Activated gamma-delta T cell treated with Interleukin-2 at 50 U/mL for 16 hours (primary cell): ENCODE results near the gene SYNE2.
"Not testable (repeated sequence)": the region's sequence is repeated elsewhere in the genome, so short reads cannot be mapped to it uniquely, and the experiment has no call there.

Experiments used
- DNase-seq: peaks from one replicate; pipeline ENCODE4 v3.0.0-alpha.2; 2020

The SYNE2 gene

GRCh38 chr14:64026600-64026999 lies 173.8 kb downstream of the SYNE2 start:
- no peak for DNase-seq

GRCh38 chr14:64035143-64035542 lies 182.3 kb downstream of the SYNE2 start:
- no peak for DNase-seq

GRCh38 chr14:64037869-64038745 lies 185.3 kb downstream of the SYNE2 start:
- not testable (repeated sequence) for DNase-seq

- DNase-seq = no peak
These were observed 186.2 kb downstream of the SYNE2 start for GRCh38 chr14:64038841-64039542.

- DNase-seq = no peak
These were observed 187.2 kb downstream of the SYNE2 start for GRCh38 chr14:64040044-64040443.

GRCh38 chr14:64043296-64043695 lies 190.5 kb downstream of the SYNE2 start:
- DNase-seq = not testable (repeated sequence)

- no peak for DNase-seq
These were observed 192.3 kb downstream of the SYNE2 start for GRCh38 chr14:64045091-64045490.

- DNase-seq = no peak
These were observed 197.0 kb downstream of the SYNE2 start for GRCh38 chr14:64049616-64050381.

- DNase-seq = no peak
These were observed 201.2 kb downstream of the SYNE2 start for GRCh38 chr14:64053694-64054669.

GRCh38 chr14:64059454-64060198 lies 206.8 kb downstream of the SYNE2 start:
- no peak for DNase-seq

- no peak for DNase-seq
These were observed 207.4 kb downstream of the SYNE2 start for GRCh38 chr14:64060199-64060545.

GRCh38 chr14:64060648-64061096 lies 207.9 kb downstream of the SYNE2 start:
- DNase-seq = no peak

- no peak for DNase-seq
These were observed 208.3 kb downstream of the SYNE2 start for GRCh38 chr14:64061115-64061514.

GRCh38 chr14:64061706-64062105 lies 208.9 kb downstream of the SYNE2 start:
- no peak for DNase-seq

- no peak for DNase-seq
These were observed 209.7 kb downstream of the SYNE2 start for GRCh38 chr14:64062381-64063115.

GRCh38 chr14:64064447-64064846 lies 211.6 kb downstream of the SYNE2 start:
- DNase-seq = no peak

GRCh38 chr14:64069634-64070359 lies 217.0 kb downstream of the SYNE2 start:
- DNase-seq = no peak

- no peak for DNase-seq
These were observed 222.3 kb downstream of the SYNE2 start for GRCh38 chr14:64074961-64075612.

- DNase-seq = no peak
These were observed 222.8 kb downstream of the SYNE2 start for GRCh38 chr14:64075613-64076005.
